OCI-M2 (cell line): Measurements from ENCODE around the gene GPC3.

Experiments
- DNase-seq: peaks from one replicate; lab custom pipeline; 2025; ENCODE audit not compliant: unreplicated experiment; lab: John Stamatoyannopoulos, UW

GPC3 gene

GRCh38 chrX:133852401-133852800 is 133.0 kb downstream of the GPC3 start:
- no peak for DNase-seq

GRCh38 chrX:133850399-133850798 is 135.0 kb downstream of the GPC3 start:
- no peak for DNase-seq

- DNase-seq, result no peak
Measured at GRCh38 chrX:133849676-133850075, 135.7 kb downstream of the GPC3 start.

GRCh38 chrX:133847340-133847994 is 137.9 kb downstream of the GPC3 start:
- no peak for DNase-seq

GRCh38 chrX:133846311-133846710 is 139.1 kb downstream of the GPC3 start:
- DNase-seq, result no peak

GRCh38 chrX:133840415-133840814 is 145.0 kb downstream of the GPC3 start:
- DNase-seq, result no peak

GRCh38 chrX:133838761-133839676 is 146.4 kb downstream of the GPC3 start:
- DNase-seq, result no peak

GRCh38 chrX:133837091-133837490 is 148.3 kb downstream of the GPC3 start:
- DNase-seq, result no peak

GRCh38 chrX:133836561-133836960 is 148.8 kb downstream of the GPC3 start:
- no peak for DNase-seq

GRCh38 chrX:133834771-133835170 is 150.6 kb downstream of the GPC3 start:
- no peak for DNase-seq

GRCh38 chrX:133819546-133819945 is 165.8 kb downstream of the GPC3 start:
- no peak for DNase-seq

- no peak for DNase-seq
Measured at GRCh38 chrX:133818019-133818418, 167.4 kb downstream of the GPC3 start.

GRCh38 chrX:133815496-133815895 is 169.9 kb downstream of the GPC3 start:
- no peak for DNase-seq

- no peak for DNase-seq
Measured at GRCh38 chrX:133813971-133814370, 171.4 kb downstream of the GPC3 start.

GRCh38 chrX:133812402-133812801 is 173.0 kb downstream of the GPC3 start:
- no peak for DNase-seq

- no peak for DNase-seq
Measured at GRCh38 chrX:133810925-133811324, 174.5 kb downstream of the GPC3 start.

- DNase-seq, result no peak
Measured at GRCh38 chrX:133804072-133804471, 181.3 kb downstream of the GPC3 start.

- no peak for DNase-seq
Measured at GRCh38 chrX:133796282-133796681, 189.1 kb downstream of the GPC3 start.

- no peak for DNase-seq
Measured at GRCh38 chrX:133794126-133794525, 191.3 kb downstream of the GPC3 start.

- DNase-seq, result no peak
Measured at GRCh38 chrX:133793626-133794025, 191.8 kb downstream of the GPC3 start.

GRCh38 chrX:133792198-133792953 is 193.0 kb downstream of the GPC3 start:
- no peak for DNase-seq

GRCh38 chrX:133789829-133790228 is 195.6 kb downstream of the GPC3 start:
- DNase-seq, result no peak
